Endothelial cell of umbilical vein (primary cell): ENCODE data around the gene TMEM42.

Experiments
- CTCF ChIP-seq, 2 donors: IDR thresholded peaks; 1 replicate in 1 of 2; 2 replicates in 1 of 2; pipeline ENCODE4 v1.5.1; 2011; ENCODE audit warnings: low read length in 2 of 2, mild to moderate bottlenecking in 2 of 2, moderate library complexity in 2 of 2, control low read depth in 1 of 2, inconsistent platforms in 1 of 2, low read depth in 1 of 2; ENCODE audit not compliant: insufficient read depth in 1 of 2; ENCODE audit errors: extremely low read depth in 1 of 2
- EZH2 ChIP-seq: IDR thresholded peaks from 2 replicates; pipeline ENCODE4 v1.6.1; 2012; ENCODE audit warnings: borderline replicate concordance, low read depth, mild to moderate bottlenecking, moderate library complexity, low read length, inconsistent platforms; ENCODE audit not compliant: severe bottlenecking
- POLR2A ChIP-seq: IDR thresholded peaks from 2 replicates; pipeline ENCODE4 v1.6.1; 2012; ENCODE audit warnings: low read depth, mild to moderate bottlenecking, control low read depth, low read length

DNA sequence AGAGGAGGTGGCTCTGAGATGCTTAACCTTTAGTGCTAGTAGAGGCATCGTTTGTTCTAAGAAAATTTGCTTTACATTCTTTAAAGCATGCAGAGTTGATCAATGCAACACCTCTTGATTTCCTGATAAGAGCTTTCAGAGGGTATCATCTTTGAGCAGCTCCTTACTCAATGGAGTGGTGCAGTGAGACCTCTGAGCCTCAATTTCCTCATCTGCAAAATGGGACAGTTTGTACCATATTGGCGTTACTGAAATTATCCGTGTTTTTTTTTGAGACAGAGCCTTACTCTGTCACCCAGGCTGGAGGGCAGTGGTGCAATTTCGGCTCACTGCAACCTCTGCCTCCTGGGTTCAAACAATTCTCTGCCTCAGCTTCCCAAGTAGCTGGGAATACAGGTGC, 1.6 kb upstream of the TMEM42 start:
- TF ChIP-seq EZH2 (no peak), CTCF (IDR thresholded peaks at IDR 0.05; ENCODE audit: extremely low read depth in 1 of 2, insufficient read depth in 1 of 2, low read depth in 1 of 2, low read length in 2 of 2) (no peak), POLR2A (no peak)
